ENCODE data around the gene HS3ST2.

- no peak for TF ChIP-seq CTCF (conservative IDR thresholded peaks at IDR 0.05; ENCODE audit: low read depth in 2 of 2)
- TF ChIP-seq POLR2AphosphoS5 (IDR thresholded peaks at IDR 0.05; ENCODE audit: low read depth): no peak
- no peak for TF ChIP-seq CREB1 (CRISPR knock-in tag; IDR thresholded peaks at IDR 0.05; ENCODE audit: low read depth)
- TF ChIP-seq EZH2phosphoT487 (IDR thresholded peaks at IDR 0.05; ENCODE audit: unreplicated experiment): no peak
- no peak for TF ChIP-seq EZH2 (IDR thresholded peaks at IDR 0.05; ENCODE audit: low read depth, unreplicated experiment)
- no peak for TF ChIP-seq JUNB (IDR thresholded peaks at IDR 0.05; ENCODE audit: unreplicated experiment)
- TF ChIP-seq ZNF331 (CRISPR knock-in tag; IDR thresholded peaks at IDR 0.05; ENCODE audit: low read depth): no peak
- TF ChIP-seq REST (IDR thresholded peaks at IDR 0.05; ENCODE audit: unreplicated experiment): no peak
- no peak for TF ChIP-seq ZNF462 (CRISPR knock-in tag; IDR thresholded peaks at IDR 0.05)
These were observed 31.6 kb upstream of the HS3ST2 start for GRCh38 chr16:22782314-22782713.

Data from GM23338 (cell line).